Measurements from ENCODE around the gene MRPL43.

- TF ChIP-seq RBBP5 (IDR thresholded peaks at IDR 0.05; ENCODE audit: borderline replicate concordance, insufficient read depth, low read length, poor library complexity, severe bottlenecking): no peak
- no peak for TF ChIP-seq SIRT6 (IDR thresholded peaks at IDR 0.05; ENCODE audit: low read depth, low read length)
- TF ChIP-seq ESRRB (CRISPR knock-in tag; IDR thresholded peaks at IDR 0.05; ENCODE audit: borderline replicate concordance): no peak
- TF ChIP-seq SREBF1 (IDR thresholded peaks at IDR 0.05; ENCODE audit: borderline replicate concordance, low read depth, low read length): no peak
- TF ChIP-seq TEAD1 (CRISPR knock-in tag; IDR thresholded peaks at IDR 0.05): no peak
- TF ChIP-seq EZH2 (IDR thresholded peaks at IDR 0.05; ENCODE audit: borderline replicate concordance, low read depth, low read length): no peak
- TF ChIP-seq YY1 (IDR thresholded peaks at IDR 0.05; ENCODE audit: borderline replicate concordance in 1 of 3, control insufficient read depth in 1 of 3, extremely low read depth in 1 of 3, insufficient read depth in 3 of 3, insufficient read length in 1 of 3, insufficient replicate concordance in 2 of 3, low read depth in 1 of 3, low read length in 2 of 3): no peak
- TF ChIP-seq, protein P1, sequence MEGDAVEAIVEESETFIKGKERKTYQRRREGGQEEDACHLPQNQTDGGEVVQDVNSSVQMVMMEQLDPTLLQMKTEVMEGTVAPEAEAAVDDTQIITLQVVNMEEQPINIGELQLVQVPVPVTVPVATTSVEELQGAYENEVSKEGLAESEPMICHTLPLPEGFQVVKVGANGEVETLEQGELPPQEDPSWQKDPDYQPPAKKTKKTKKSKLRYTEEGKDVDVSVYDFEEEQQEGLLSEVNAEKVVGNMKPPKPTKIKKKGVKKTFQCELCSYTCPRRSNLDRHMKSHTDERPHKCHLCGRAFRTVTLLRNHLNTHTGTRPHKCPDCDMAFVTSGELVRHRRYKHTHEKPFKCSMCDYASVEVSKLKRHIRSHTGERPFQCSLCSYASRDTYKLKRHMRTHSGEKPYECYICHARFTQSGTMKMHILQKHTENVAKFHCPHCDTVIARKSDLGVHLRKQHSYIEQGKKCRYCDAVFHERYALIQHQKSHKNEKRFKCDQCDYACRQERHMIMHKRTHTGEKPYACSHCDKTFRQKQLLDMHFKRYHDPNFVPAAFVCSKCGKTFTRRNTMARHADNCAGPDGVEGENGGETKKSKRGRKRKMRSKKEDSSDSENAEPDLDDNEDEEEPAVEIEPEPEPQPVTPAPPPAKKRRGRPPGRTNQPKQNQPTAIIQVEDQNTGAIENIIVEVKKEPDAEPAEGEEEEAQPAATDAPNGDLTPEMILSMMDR (IDR thresholded peaks at IDR 0.05 in 2 of 3, conservative IDR thresholded peaks at IDR 0.05 in 1 of 3; ENCODE audit: insufficient read depth in 2 of 3, low read depth in 1 of 3, low read length in 3 of 3): no peak
- no peak for TF ChIP-seq RBM22 (IDR thresholded peaks at IDR 0.05; ENCODE audit: low read depth, low read length, poor library complexity, severe bottlenecking)
- TF ChIP-seq CEBPB (tag; IDR thresholded peaks at IDR 0.05): no peak
- TF ChIP-seq SIN3A (IDR thresholded peaks at IDR 0.05; ENCODE audit: borderline replicate concordance in 2 of 2, control insufficient read depth in 1 of 2, low read depth in 2 of 2, low read length in 2 of 2): no peak
These were observed 370 bp upstream of the MRPL43 start for GRCh38 chr10:100987685-100988049.
